AG09309 (cell line): Measurements from ENCODE around the gene CPED1.

Source experiments
- DNase-seq: peaks from one replicate; pipeline ENCODE4 v3.0.0-alpha.2; 2010; ENCODE audit warnings: low read depth
- H3K4me3 ChIP-seq: 2 replicates; pipeline ENCODE4 v1.5.1; 2011; ENCODE audit warnings: mild to moderate bottlenecking, low read depth, low read length, moderate library complexity; ENCODE audit not compliant: control insufficient read depth
- CTCF ChIP-seq: IDR thresholded peaks from 2 replicates; pipeline ENCODE4 v1.5.1; 2011; ENCODE audit warnings: mild to moderate bottlenecking, low read depth, low read length, inconsistent platforms; ENCODE audit not compliant: insufficient read depth, control insufficient read depth; ENCODE audit errors: missing control alignments

Gene CPED1

GRCh38 chr7:121157885-121158590 is 169.5 kb downstream of the CPED1 start:
- no peak for DNase-seq
- H3K4me3 ChIP-seq: no peak overlapping the region
- TF ChIP-seq CTCF: no peak

GRCh38 chr7:121158665-121159064 is 170.2 kb downstream of the CPED1 start:
- no peak for DNase-seq
- TF ChIP-seq CTCF: no peak
- no peak overlapping the region for H3K4me3 ChIP-seq

GRCh38 chr7:121159553-121159952 is 171.0 kb downstream of the CPED1 start:
- TF ChIP-seq CTCF: no peak
- no peak overlapping the region for H3K4me3 ChIP-seq
- DNase-seq: no peak

- no peak overlapping the region for H3K4me3 ChIP-seq
- no peak for TF ChIP-seq CTCF
- no peak for DNase-seq
Observed at GRCh38 chr7:121160150-121161008, 171.9 kb downstream of the CPED1 start.

GRCh38 chr7:121163699-121164098 is 175.2 kb downstream of the CPED1 start:
- DNase-seq: no peak
- no peak overlapping the region for H3K4me3 ChIP-seq
- no peak for TF ChIP-seq CTCF

GRCh38 chr7:121164247-121164646 is 175.7 kb downstream of the CPED1 start:
- TF ChIP-seq CTCF: no peak
- H3K4me3 ChIP-seq: no peak overlapping the region
- no peak for DNase-seq
